Transverse colon (tissue), 4 donors: ENCODE data around the gene MRPS16. TPM values are rescaled to one million over a fixed set of nuclear protein-coding genes. Genes with fewer than 3 reads are reported as not detected.

ENCODE experiments used
- DNase-seq: peaks from one replicate; pipeline ENCODE4 v3.0.0-alpha.2; 2019
- H3K27ac ChIP-seq, 4 donors: fragments of 200-600 bp; sonication (generic); 2 replicates each; pipeline ENCODE4 v1.5.1; 2016 to 2018; ENCODE audit warnings: inconsistent platforms in 4 of 4
- H3K27me3 ChIP-seq: fragments of 200-600 bp; sonication (generic); 2 replicates; pipeline ENCODE4 v1.5.1; 2017; ENCODE audit warnings: inconsistent platforms
- H3K36me3 ChIP-seq, 4 donors: fragments of 200-600 bp; sonication (generic); 2 replicates each; pipeline ENCODE4 v1.5.1; 2017 to 2019; ENCODE audit warnings: inconsistent platforms in 4 of 4
- H3K4me1 ChIP-seq, 4 donors: fragments of 200-600 bp; sonication (generic); 2 replicates each; pipeline ENCODE4 v1.5.1; 2017 to 2020; ENCODE audit warnings: inconsistent platforms in 4 of 4
- H3K4me3 ChIP-seq, 4 donors: fragments of 200-600 bp; sonication (generic); 1 replicate in 1 of 4; 2 replicates in 3 of 4; pipeline versions ENCODE4 v1.5.1 to v1.6.1; 2017 to 2019; ENCODE audit warnings: inconsistent platforms in 4 of 4
- H3K9me3 ChIP-seq, 2 donors: fragments of 200-600 bp; sonication (generic); 2 replicates each; pipeline ENCODE4 v1.5.1; 2017 to 2019; ENCODE audit warnings: inconsistent platforms in 2 of 2
- EP300 ChIP-seq: sonication (generic); formaldehyde crosslinking; IDR thresholded peaks from one replicate; pipeline ENCODE4 v1.6.1; 2017; ENCODE audit warnings: antibody characterized with exemption, low read depth
- POLR2A ChIP-seq: fragments of 450-650 bp; IDR thresholded peaks from one replicate; pipeline ENCODE4 v1.6.1; 2016; ENCODE audit warnings: antibody characterized with exemption, mild to moderate bottlenecking, moderate library complexity
- POLR2AphosphoS5 ChIP-seq, 3 donors: sonication (generic); formaldehyde crosslinking; IDR thresholded peaks; one replicate each; pipeline ENCODE4 v1.6.1; 2016; ENCODE audit warnings: antibody characterized with exemption in 3 of 3
- WGBS, 2 donors: methylation state at CpG; one replicate each; pipeline ENCODE4 v1.1.5; 2018; ENCODE audit warnings: low coverage in 1 of 2; 5-methylcytosine and 5-hydroxymethylcytosine counted together
- in situ Hi-C, 4 donors: fragments of 200-750 bp; cut with MboI; loops; one replicate each; pipeline versions ENCODE4 v1.15.0 to v1.15.1; 2017; ENCODE audit warnings: low sequenced_read_pairs in 3 of 4, low pct_ligation_motif_present in 1 of 4, low pct_unique_long_range_greater_than_20kb in 1 of 4
- intact Hi-C: fragments of 100-400 bp; cut with DNase I; formaldehyde crosslinking; loops from one replicate; pipeline ENCODE4 v1.15.1; 2023; ENCODE audit warnings: low total_unique reads
- small RNA-seq, 4 donors: library from RNA; depleted of rRNA; stranded (forward); fragments of <200 nt; gene quantifications; one replicate each; pipeline ENCODE3, GENCODE V24; 2016
- total RNA-seq, 4 donors: library from RNA; depleted of rRNA; stranded (reverse); fragments of >200 nt; gene quantifications; one replicate each; pipeline ENCODE4 v1.1.0, GENCODE V29; 2016
- TF ChIP-seq, protein P1 (sequence below), 5 experiments: fragments of 200-600 bp in 3 of 5; fragments of 450-650 bp in 2 of 5; sonication (generic) in 3 of 5; IDR thresholded peaks; 1 replicate in 2 of 5; 2 replicates in 3 of 5; pipeline ENCODE4 v1.5.1; 2016 to 2017; ENCODE audit warnings: antibody characterized with exemption in 5 of 5, inconsistent platforms in 3 of 5, mild to moderate bottlenecking in 2 of 5, moderate library complexity in 1 of 5

The MRPS16 gene
- total RNA-seq, 4 donors from 2014 or later, result 41.0 to 54.5 (median 46.6) TPM

- 98 to 100% methylated on average over 5 of the region's 5 CpGs for WGBS, 2 donors
- TF ChIP-seq, protein P1, sequence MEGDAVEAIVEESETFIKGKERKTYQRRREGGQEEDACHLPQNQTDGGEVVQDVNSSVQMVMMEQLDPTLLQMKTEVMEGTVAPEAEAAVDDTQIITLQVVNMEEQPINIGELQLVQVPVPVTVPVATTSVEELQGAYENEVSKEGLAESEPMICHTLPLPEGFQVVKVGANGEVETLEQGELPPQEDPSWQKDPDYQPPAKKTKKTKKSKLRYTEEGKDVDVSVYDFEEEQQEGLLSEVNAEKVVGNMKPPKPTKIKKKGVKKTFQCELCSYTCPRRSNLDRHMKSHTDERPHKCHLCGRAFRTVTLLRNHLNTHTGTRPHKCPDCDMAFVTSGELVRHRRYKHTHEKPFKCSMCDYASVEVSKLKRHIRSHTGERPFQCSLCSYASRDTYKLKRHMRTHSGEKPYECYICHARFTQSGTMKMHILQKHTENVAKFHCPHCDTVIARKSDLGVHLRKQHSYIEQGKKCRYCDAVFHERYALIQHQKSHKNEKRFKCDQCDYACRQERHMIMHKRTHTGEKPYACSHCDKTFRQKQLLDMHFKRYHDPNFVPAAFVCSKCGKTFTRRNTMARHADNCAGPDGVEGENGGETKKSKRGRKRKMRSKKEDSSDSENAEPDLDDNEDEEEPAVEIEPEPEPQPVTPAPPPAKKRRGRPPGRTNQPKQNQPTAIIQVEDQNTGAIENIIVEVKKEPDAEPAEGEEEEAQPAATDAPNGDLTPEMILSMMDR (IDR thresholded peaks at IDR 0.05), result no peak
- TF ChIP-seq POLR2A, result no peak
- TF ChIP-seq POLR2AphosphoS5 (IDR thresholded peaks at IDR 0.05), result no peak
- no peak for TF ChIP-seq EP300
Observed at GRCh38 chr10:73206385-73206784, 46.1 kb downstream of the MRPS16 start.

DNA sequence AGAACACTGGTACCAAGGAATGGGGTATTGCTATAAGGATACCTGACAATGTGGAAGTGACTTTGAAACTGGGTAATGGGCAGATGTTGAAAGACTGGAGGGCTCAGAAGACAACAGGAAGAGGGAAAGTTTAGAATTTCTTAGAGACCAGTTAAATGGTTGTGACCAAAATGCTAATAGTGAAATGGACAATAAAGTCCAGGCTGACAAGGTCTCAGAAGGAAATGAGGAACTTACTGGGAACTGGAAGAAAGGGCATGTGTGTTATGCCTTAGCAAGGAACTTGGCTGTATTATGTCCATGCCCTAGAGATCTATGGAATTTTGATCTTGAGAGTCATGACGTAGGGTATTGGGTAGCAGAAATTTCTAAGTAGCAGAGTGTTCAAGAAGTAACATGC lies 46.6 kb downstream of the MRPS16 start:
- H3K27me3 ChIP-seq, result no peaks in the 10 kb centered on the region
- WGBS, 2 donors, result 93% methylated on average over 1 of the region's 1 CpG; no CpG with 5 or more reads in 1 of the 2 donors
- TF ChIP-seq, protein P1 (IDR thresholded peaks at IDR 0.05), result no peak
- TF ChIP-seq POLR2A, result no peak
- TF ChIP-seq EP300, result no peak
- DNase-seq, result no peak
- H3K4me3 ChIP-seq, result no peak overlapping the region
- H3K4me1 ChIP-seq, result no peaks in the 10 kb centered on the region
- no peak overlapping the region for H3K27ac ChIP-seq
- in situ Hi-C loops, result no loop called here
- peaks cover 0 to 8% (median 0%) of the 10 kb centered on the region in 4 donors for H3K36me3 ChIP-seq
- H3K9me3 ChIP-seq, result no peaks in the 10 kb centered on the region
- intact Hi-C loops, result no loop called here

More at GRCh38 chr10:73206385-73206784, 46.1 kb downstream of the MRPS16 start:
- no peak overlapping the region for H3K27ac ChIP-seq
- H3K27me3 ChIP-seq, result no peaks in the 10 kb centered on the region
- no peak for DNase-seq
- in situ Hi-C loops, result no loop called here
- H3K9me3 ChIP-seq, result no peaks in the 10 kb centered on the region
- H3K4me1 ChIP-seq, result no peaks in the 10 kb centered on the region
- H3K4me3 ChIP-seq, result no peak overlapping the region
- intact Hi-C loops, result no loop called here
- H3K36me3 ChIP-seq, result peaks cover 0 to 8% (median 0%) of the 10 kb centered on the region in 4 donors

- Histone ChIP-seq H3K4me1 (no peaks in the 10 kb centered on the region), H3K27me3 (no peaks in the 10 kb centered on the region), H3K9me3 (no peaks in the 10 kb centered on the region), H3K36me3 (peaks cover 0 to 8% (median 0%) of the 10 kb centered on the region in 4 donors), H3K4me3 (no peak overlapping the region), H3K27ac (no peak overlapping the region)
- WGBS, 2 donors, result 96 to 97% methylated on average over 3 of the region's 3 CpGs
- in situ Hi-C loops, result no loop called here
- intact Hi-C loops, result no loop called here
- TF ChIP-seq POLR2A (no peak), EP300 (no peak), POLR2AphosphoS5 (IDR thresholded peaks at IDR 0.05) (no peak)
- TF ChIP-seq, protein P1 (IDR thresholded peaks at IDR 0.05), result no peak
- no peak for DNase-seq
Observed at GRCh38 chr10:73205081-73205480, 47.4 kb downstream of the MRPS16 start.

Small RNA genes within 50 kb of the gene (small RNA-seq; reads per million reads assigned to genes)
- 0 reads per million in 4 donors for gene RNU6-833P

Other genes with a start within 250 kb of the MRPS16 start
- gene P4HA1, start 155.8 kb downstream of the MRPS16 start, total RNA-seq, result 10 to 100 TPM; 10.5 to 28.6 (median 14.4) TPM
- gene NUDT13, start 142.2 kb downstream of the MRPS16 start, total RNA-seq, result 10 to 100 TPM in 1 of 4 donors, 1 to 10 TPM in 2, under 1 TPM in 1; 1.00 to 25.1 (median 4.6) TPM
- 10 to 100 TPM in 3 of 4 donors, 1 to 10 TPM in 1; 6.4 to 27.0 (median 24.7) TPM for gene ECD, start 84.6 kb downstream of the MRPS16 start, total RNA-seq
- 10 to 100 TPM in 3 of 4 donors, 1 to 10 TPM in 1; 9.7 to 32.0 (median 17.3) TPM for gene FAM149B1, start 84.5 kb downstream of the MRPS16 start, total RNA-seq
- gene DNAJC9, start 5.4 kb downstream of the MRPS16 start, total RNA-seq, result 10 to 100 TPM in 3 of 4 donors, 1 to 10 TPM in 1; 8.2 to 15.9 (median 14.6) TPM
- gene CFAP70, start 106.2 kb upstream of the MRPS16 start, total RNA-seq, result 1 to 10 TPM in 3 of 4 donors, under 1 TPM in 1; 0.37 to 2.7 (median 1.6) TPM
- 100 to 1,000 TPM in 1 of 4 donors, 10 to 100 TPM in 3; 12.3 to 110 (median 64.1) TPM for gene ANXA7, start 161.4 kb upstream of the MRPS16 start, total RNA-seq
- 1 to 10 TPM; 1.4 to 2.4 (median 2.0) TPM for gene MSS51, start 180.9 kb upstream of the MRPS16 start, total RNA-seq
- gene PPP3CB, start 243.4 kb upstream of the MRPS16 start, total RNA-seq, result 10 to 100 TPM; 20.5 to 54.5 (median 35.9) TPM